ENCODE measurements around the gene RYR3.

RYR3 gene

GRCh38 chr15:33283576-33283975 lies 27.2 kb upstream of the RYR3 start:
- Histone ChIP-seq H2AFZ (ENCODE audit: low read length) (peak overlapping the region; percentile 55; the same call in 1 of the 2 replicates), H3K9me3 (ENCODE audit: insufficient read depth, low read depth, low read length) (no peaks in the 10 kb centered on the region), H3K36me3 (ENCODE audit: insufficient read depth, low read length) (no peaks in the 10 kb centered on the region), H3K9ac (ENCODE audit: low read depth, low read length, poor library complexity, severe bottlenecking) (no peak overlapping the region), H3K79me2 (ENCODE audit: insufficient read depth, low read length) (no peaks in the 10 kb centered on the region), H3K9me2 (replicated peaks; ENCODE audit: low read depth, low read length) (no peaks in the 10 kb centered on the region), H3K27me3 (ENCODE audit: insufficient read depth, low read length, poor library complexity, severe bottlenecking) (no peaks in the 10 kb centered on the region), H4K20me1 (ENCODE audit: insufficient read depth, low read length, poor library complexity, severe bottlenecking) (no peaks in the 10 kb centered on the region), H3F3A (ENCODE audit: low read depth) (peaks cover 11% of the 10 kb centered on the region), H3K4me2 (ENCODE audit: low read depth, low read length, poor library complexity, severe bottlenecking) (no peak overlapping the region), H3K4me3 (ENCODE audit: low read length, poor library complexity, severe bottlenecking) (no peak overlapping the region), H3K4me1 (ENCODE audit: insufficient read depth, low read length, poor library complexity, severe bottlenecking) (peaks cover 65% of the 10 kb centered on the region)
- TF ChIP-seq CTCF (conservative IDR thresholded peaks at IDR 0.05; ENCODE audit: low read length): no peak
- TF ChIP-seq EZH2phosphoT487 (IDR thresholded peaks at IDR 0.05; ENCODE audit: borderline replicate concordance): no peak

DNA sequence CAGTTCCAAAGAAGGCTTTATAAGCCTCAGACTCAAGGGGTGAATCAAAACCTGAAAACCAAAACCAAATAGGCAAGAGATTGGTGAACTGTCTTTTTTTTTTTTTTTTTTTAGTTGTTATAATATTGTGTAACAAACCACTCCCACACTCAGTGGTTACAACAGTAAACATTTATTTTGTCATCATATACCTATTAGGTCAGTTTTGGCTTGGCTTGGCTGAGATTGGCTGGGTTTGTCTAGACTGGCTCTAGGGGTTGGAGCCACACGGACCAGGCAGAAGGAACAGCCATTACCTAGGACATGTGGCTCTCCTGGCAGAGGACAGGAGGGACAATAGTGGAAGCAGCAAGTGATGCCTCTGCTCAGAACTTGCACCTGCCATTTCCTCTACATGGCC lies 26.4 kb upstream of the RYR3 start:
- Histone ChIP-seq H3K27me3 (ENCODE audit: insufficient read depth, low read length, poor library complexity, severe bottlenecking) (no peaks in the 10 kb centered on the region), H4K20me1 (ENCODE audit: insufficient read depth, low read length, poor library complexity, severe bottlenecking) (no peaks in the 10 kb centered on the region), H2AFZ (ENCODE audit: low read length) (peak overlapping the region; percentile 55; the same call in 1 of the 2 replicates), H3K4me2 (ENCODE audit: low read depth, low read length, poor library complexity, severe bottlenecking) (no peak overlapping the region), H3F3A (ENCODE audit: low read depth) (peaks cover 11% of the 10 kb centered on the region), H3K9ac (ENCODE audit: low read depth, low read length, poor library complexity, severe bottlenecking) (no peak overlapping the region), H3K9me3 (ENCODE audit: insufficient read depth, low read depth, low read length) (no peaks in the 10 kb centered on the region), H3K4me3 (ENCODE audit: low read length, poor library complexity, severe bottlenecking) (no peak overlapping the region), H3K36me3 (ENCODE audit: insufficient read depth, low read length) (no peaks in the 10 kb centered on the region), H3K79me2 (ENCODE audit: insufficient read depth, low read length) (no peaks in the 10 kb centered on the region), H3K4me1 (ENCODE audit: insufficient read depth, low read length, poor library complexity, severe bottlenecking) (peaks cover 59% of the 10 kb centered on the region), H3K9me2 (replicated peaks; ENCODE audit: low read depth, low read length) (no peaks in the 10 kb centered on the region)
- TF ChIP-seq EZH2phosphoT487 (IDR thresholded peaks at IDR 0.05; ENCODE audit: borderline replicate concordance): no peak
- no peak for TF ChIP-seq CTCF (conservative IDR thresholded peaks at IDR 0.05; ENCODE audit: low read length)

GRCh38 chr15:33292717-33293307 lies 18.0 kb upstream of the RYR3 start:
- Histone ChIP-seq H3K4me2 (ENCODE audit: low read depth, low read length, poor library complexity, severe bottlenecking) (no peak overlapping the region), H4K20me1 (ENCODE audit: insufficient read depth, low read length, poor library complexity, severe bottlenecking) (no peaks in the 10 kb centered on the region), H3F3A (ENCODE audit: low read depth) (no peaks in the 10 kb centered on the region), H3K9me2 (replicated peaks; ENCODE audit: low read depth, low read length) (no peaks in the 10 kb centered on the region), H3K9ac (ENCODE audit: low read depth, low read length, poor library complexity, severe bottlenecking) (no peak overlapping the region), H3K4me3 (ENCODE audit: low read length, poor library complexity, severe bottlenecking) (no peak overlapping the region), H3K36me3 (ENCODE audit: insufficient read depth, low read length) (no peaks in the 10 kb centered on the region), H3K4me1 (ENCODE audit: insufficient read depth, low read length, poor library complexity, severe bottlenecking) (peaks cover 13% of the 10 kb centered on the region), H3K27me3 (ENCODE audit: insufficient read depth, low read length, poor library complexity, severe bottlenecking) (no peaks in the 10 kb centered on the region), H2AFZ (ENCODE audit: low read length) (no peak overlapping the region), H3K79me2 (ENCODE audit: insufficient read depth, low read length) (no peaks in the 10 kb centered on the region), H3K9me3 (ENCODE audit: insufficient read depth, low read depth, low read length) (no peaks in the 10 kb centered on the region)
- TF ChIP-seq EZH2phosphoT487 (IDR thresholded peaks at IDR 0.05; ENCODE audit: borderline replicate concordance) (no peak), CTCF (conservative IDR thresholded peaks at IDR 0.05; ENCODE audit: low read length) (peak; percentile 93)
